PC-9 (cell line): ENCODE results near the gene ARL4A. TPM values are rescaled to one million over a fixed set of nuclear protein-coding genes. Genes with fewer than 3 reads are reported as not detected.

Experiments used
- BruUV-seq: library from RNA; stranded (reverse); fragments of 400-500 nt; replicated peaks from 2 replicates; lab custom pipeline; 2021; lab: Mats Ljungman, UMichigan
- CTCF ChIA-PET: fragments of 300-600 bp; sonication (Branson Sonifier 250); formaldehyde crosslinking; loops from one replicate; lab custom pipeline; 2022; ENCODE audit warnings: antibody characterized with exemption; lab: Charles Lee
- POLR2A ChIA-PET: fragments of 300-600 bp; sonication (Branson Sonifier 250); formaldehyde crosslinking; loops from one replicate; lab custom pipeline; 2022; ENCODE audit warnings: antibody characterized with exemption; ENCODE audit not compliant: unreplicated experiment; lab: Charles Lee
- DNase-seq, 2 experiments: peaks; one replicate each; pipeline versions ENCODE4 v3.0.0 to v3.0.0-alpha.2; 2015 to 2022; ENCODE audit warnings: mixed read lengths in 1 of 2
- H2AFZ ChIP-seq: fragments of 200-600 bp; sonication (generic); 2 replicates; pipeline ENCODE4 v1.8.1; 2017; ENCODE audit warnings: antibody characterized with exemption
- H3F3A ChIP-seq: fragments of 200-600 bp; sonication (generic); 2 replicates; pipeline ENCODE4 v1.8.1; 2017; ENCODE audit warnings: antibody characterized with exemption, mild to moderate bottlenecking, low read depth; ENCODE audit not compliant: insufficient read depth
- H3K27ac ChIP-seq: fragments of 200-600 bp; sonication (generic); 2 replicates; pipeline ENCODE4 v1.6.1; 2016; ENCODE audit warnings: mixed run types
- H3K27me3 ChIP-seq: fragments of 200-600 bp; sonication (generic); 2 replicates; pipeline ENCODE4 v1.6.1; 2016; ENCODE audit warnings: low read depth, mixed run types; ENCODE audit not compliant: insufficient read depth
- H3K36me3 ChIP-seq: fragments of 200-600 bp; sonication (generic); 2 replicates; pipeline ENCODE4 v1.6.1; 2016; ENCODE audit warnings: low read depth, mixed run types
- H3K4me1 ChIP-seq: fragments of 200-600 bp; sonication (generic); replicated peaks from 2 replicates; pipeline ENCODE4 v1.6.1; 2016; ENCODE audit warnings: mixed run types; ENCODE audit not compliant: insufficient read depth
- H3K4me2 ChIP-seq: fragments of 200-600 bp; sonication (generic); 2 replicates; pipeline ENCODE4 v1.6.1; 2017; ENCODE audit warnings: mixed run types
- H3K4me3 ChIP-seq: fragments of 200-600 bp; sonication (generic); 2 replicates; pipeline ENCODE4 v1.6.1; 2016; ENCODE audit warnings: mixed run types
- H3K79me2 ChIP-seq: fragments of 200-600 bp; sonication (generic); 2 replicates; pipeline ENCODE4 v1.6.1; 2017; ENCODE audit warnings: low read depth, mixed run types
- H3K9me2 ChIP-seq: fragments of 200-600 bp; sonication (generic); 2 replicates; pipeline ENCODE4 v1.8.1; 2017; ENCODE audit warnings: mild to moderate bottlenecking; ENCODE audit not compliant: insufficient read depth
- H3K9me3 ChIP-seq: fragments of 200-600 bp; sonication (generic); 2 replicates; pipeline ENCODE4 v1.8.1; 2016; ENCODE audit warnings: low read depth; ENCODE audit not compliant: insufficient read depth
- H4K20me1 ChIP-seq: fragments of 200-600 bp; sonication (generic); 2 replicates; pipeline ENCODE4 v1.8.1; 2017; ENCODE audit not compliant: insufficient read depth
- EZH2 ChIP-seq: fragments of 200-600 bp; sonication (generic); IDR thresholded peaks from 2 replicates; pipeline ENCODE4 v1.8.0; 2017; ENCODE audit warnings: antibody characterized with exemption, low read depth
- intact Hi-C: fragments of 100-400 bp; cut with micrococcal nuclease; formaldehyde crosslinking; loops from one replicate; pipeline ENCODE4 v1.10.0; 2022; ENCODE audit not compliant: unreplicated experiment
- total RNA-seq: library from RNA; stranded (reverse); gene quantifications from 2 replicates; pipeline ENCODE4 v1.2.3, GENCODE V29; 2021
- TF ChIP-seq, protein P1 (sequence below): fragments of 200-600 bp; sonication (generic); conservative IDR thresholded peaks from 2 replicates; pipeline ENCODE4 v1.6.1; 2017; ENCODE audit warnings: mixed run types, antibody characterized with exemption, mild to moderate bottlenecking, moderate library complexity

Gene ARL4A
- total RNA-seq, 1 experiment from 2014 or later = 17.9 TPM

GRCh38 chr7:12730523-12730922 lies 43.1 kb downstream of the ARL4A start:
- Histone ChIP-seq H3K9me3 (no peaks in the 10 kb centered on the region), H3K4me3 (no peak overlapping the region), H4K20me1 (0 out of 2 replicates have a peak, but pooled peaks cover 1% of the 10 kb centered on the region), H2AFZ (no peak overlapping the region), H3K79me2 (no peaks in the 10 kb centered on the region), H3F3A (no peaks in the 10 kb centered on the region), H3K4me2 (no peak overlapping the region), H3K36me3 (no peaks in the 10 kb centered on the region), H3K4me1 (no peaks in the 10 kb centered on the region), H3K9me2 (no peaks in the 10 kb centered on the region), H3K27me3 (no peaks in the 10 kb centered on the region), H3K27ac (no peak overlapping the region)
- DNase-seq = no peak
- BruUV-seq = no TSS peak
- TF ChIP-seq, protein P1, sequence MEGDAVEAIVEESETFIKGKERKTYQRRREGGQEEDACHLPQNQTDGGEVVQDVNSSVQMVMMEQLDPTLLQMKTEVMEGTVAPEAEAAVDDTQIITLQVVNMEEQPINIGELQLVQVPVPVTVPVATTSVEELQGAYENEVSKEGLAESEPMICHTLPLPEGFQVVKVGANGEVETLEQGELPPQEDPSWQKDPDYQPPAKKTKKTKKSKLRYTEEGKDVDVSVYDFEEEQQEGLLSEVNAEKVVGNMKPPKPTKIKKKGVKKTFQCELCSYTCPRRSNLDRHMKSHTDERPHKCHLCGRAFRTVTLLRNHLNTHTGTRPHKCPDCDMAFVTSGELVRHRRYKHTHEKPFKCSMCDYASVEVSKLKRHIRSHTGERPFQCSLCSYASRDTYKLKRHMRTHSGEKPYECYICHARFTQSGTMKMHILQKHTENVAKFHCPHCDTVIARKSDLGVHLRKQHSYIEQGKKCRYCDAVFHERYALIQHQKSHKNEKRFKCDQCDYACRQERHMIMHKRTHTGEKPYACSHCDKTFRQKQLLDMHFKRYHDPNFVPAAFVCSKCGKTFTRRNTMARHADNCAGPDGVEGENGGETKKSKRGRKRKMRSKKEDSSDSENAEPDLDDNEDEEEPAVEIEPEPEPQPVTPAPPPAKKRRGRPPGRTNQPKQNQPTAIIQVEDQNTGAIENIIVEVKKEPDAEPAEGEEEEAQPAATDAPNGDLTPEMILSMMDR = no peak
- no peak for TF ChIP-seq EZH2
- intact Hi-C loops = no loop called here
- ChIA-PET POLR2A (interaction anchor here (0.9 kb wide), 1 partner anchor 320 kb away, joined by 8 read pairs; no protein-coding TSS in a partner anchor), CTCF (no interaction called here)

DNA sequence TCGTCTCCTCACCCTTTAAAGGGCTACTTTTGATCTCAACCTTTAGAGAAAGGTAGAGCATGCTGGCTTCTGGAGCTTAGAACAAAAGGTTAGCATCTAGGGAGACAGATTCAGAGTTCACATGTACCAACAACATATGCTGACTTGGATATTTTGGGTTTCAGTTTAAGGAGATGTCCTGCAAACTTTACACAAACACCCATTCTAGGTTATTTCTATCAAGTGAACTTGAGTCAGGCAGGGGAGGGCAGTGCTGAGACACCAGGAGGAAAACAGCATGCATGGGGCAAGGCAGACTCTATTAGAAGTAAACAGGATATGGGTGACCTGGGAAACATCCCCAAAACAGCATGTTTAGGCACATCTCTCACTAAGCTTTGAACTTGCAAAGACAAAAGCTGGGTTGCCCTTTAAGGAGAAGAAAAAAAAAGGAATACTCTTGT lies 43.8 kb downstream of the ARL4A start:
- Histone ChIP-seq H3K36me3 (no peaks in the 10 kb centered on the region), H3K27me3 (no peaks in the 10 kb centered on the region), H4K20me1 (0 out of 2 replicates have a peak, but pooled peaks cover 3% of the 10 kb centered on the region), H3K4me2 (no peak overlapping the region), H3K9me3 (no peaks in the 10 kb centered on the region), H2AFZ (no peak overlapping the region; the same call in 1 of the 2 replicates), H3K9me2 (no peaks in the 10 kb centered on the region), H3K4me3 (no peak overlapping the region), H3F3A (no peaks in the 10 kb centered on the region), H3K4me1 (no peaks in the 10 kb centered on the region), H3K79me2 (no peaks in the 10 kb centered on the region), H3K27ac (no peak overlapping the region)
- BruUV-seq = no TSS peak
- no peak for TF ChIP-seq EZH2
- TF ChIP-seq, protein P1 = no peak
- intact Hi-C loops = no loop called here
- POLR2A ChIA-PET = interaction anchor here (0.9 kb wide), 1 partner anchor 320 kb away, joined by 8 read pairs; no protein-coding TSS in a partner anchor
- no peak for DNase-seq
- CTCF ChIA-PET = no interaction called here

- H3K9me2 ChIP-seq = no peaks in the 10 kb centered on the region
- no peaks in the 10 kb centered on the region for H3K4me1 ChIP-seq
- TF ChIP-seq, protein P1 = no peak
- TF ChIP-seq EZH2 = no peak
- no peak for DNase-seq
- H3K9me3 ChIP-seq = no peaks in the 10 kb centered on the region
- no peaks in the 10 kb centered on the region for H3K79me2 ChIP-seq
- intact Hi-C loops = no loop called here
- H4K20me1 ChIP-seq = 0 out of 2 replicates have a peak, but pooled peaks cover 3% of the 10 kb centered on the region
- CTCF ChIA-PET = no interaction called here
- POLR2A ChIA-PET = no interaction called here
- H2AFZ ChIP-seq = no peak overlapping the region
- H3K27ac ChIP-seq = no peak overlapping the region
- no peak overlapping the region for H3K4me3 ChIP-seq
- H3F3A ChIP-seq = no peaks in the 10 kb centered on the region
- BruUV-seq = no TSS peak
- no peaks in the 10 kb centered on the region for H3K36me3 ChIP-seq
- H3K27me3 ChIP-seq = no peaks in the 10 kb centered on the region
- H3K4me2 ChIP-seq = no peak overlapping the region
Observed at GRCh38 chr7:12731775-12732174, 44.3 kb downstream of the ARL4A start.
